Panc1 (cell line): ENCODE measurements around the gene CYGB. TPM values are rescaled to one million over a fixed set of nuclear protein-coding genes. Genes with fewer than 3 reads are reported as not detected.

Experiments used
- ATAC-seq: fragments of 200-7000 bp; cut with Tn5 transposase; 2 replicates; pipeline ENCODE4 v1.9.1; 2020; ENCODE audit warnings: mild to moderate bottlenecking, moderate library complexity
- BruUV-seq: library from RNA; stranded (reverse); fragments of 400-500 nt; replicated peaks from 2 replicates; lab custom pipeline; 2021; lab: Mats Ljungman, UMichigan
- CTCF ChIA-PET: fragments of 300-600 bp; sonication (Branson Sonifier 250); formaldehyde crosslinking; loops from one replicate; lab custom pipeline; 2022; ENCODE audit warnings: antibody characterized with exemption; lab: Charles Lee
- POLR2A ChIA-PET: fragments of 300-600 bp; sonication (Branson Sonifier 250); formaldehyde crosslinking; loops from one replicate; lab custom pipeline; 2022; ENCODE audit warnings: antibody characterized with exemption; lab: Charles Lee
- DNase-seq: peaks from one replicate; pipeline ENCODE4 v3.0.0-alpha.2; 2010; ENCODE audit warnings: low read depth, low spot score
- H3K27ac ChIP-seq: 2 replicates; pipeline ENCODE4 v1.5.1; 2011; ENCODE audit warnings: mild to moderate bottlenecking, low read length, inconsistent platforms
- H3K27me3 ChIP-seq: fragments of 200-500 bp; sonication (Bioruptor generic); 2 replicates; pipeline ENCODE4 v1.6.0; 2014; ENCODE audit warnings: low read length, inconsistent platforms; ENCODE audit not compliant: control insufficient read depth, insufficient read depth
- H3K36me3 ChIP-seq: fragments of 200-500 bp; sonication (Bioruptor generic); 2 replicates; pipeline ENCODE4 v1.5.1; 2014; ENCODE audit warnings: inconsistent platforms, mild to moderate bottlenecking, low read length, moderate library complexity; ENCODE audit not compliant: control insufficient read depth, insufficient read depth
- H3K4me1 ChIP-seq: 2 replicates; pipeline ENCODE4 v1.5.1; 2011; ENCODE audit warnings: inconsistent platforms, mild to moderate bottlenecking, low read length, moderate library complexity; ENCODE audit not compliant: control insufficient read depth, insufficient read depth
- H3K4me3 ChIP-seq, 2 experiments: 2 replicates each; pipeline ENCODE4 v1.5.1; 2011 to 2012; ENCODE audit warnings: low read depth in 2 of 2, low read length in 2 of 2, mild to moderate bottlenecking in 2 of 2, inconsistent platforms in 1 of 2, moderate library complexity in 1 of 2
- H3K9me3 ChIP-seq: fragments of 200-500 bp; sonication (Bioruptor generic); 2 replicates; pipeline ENCODE4 v1.5.1; 2014; ENCODE audit warnings: low read depth, mild to moderate bottlenecking, inconsistent platforms, low read length, moderate library complexity; ENCODE audit not compliant: control insufficient read depth, insufficient read depth
- CTCF ChIP-seq: fragments of 450-650 bp; IDR thresholded peaks from 2 replicates; pipeline ENCODE4 v1.5.1; 2017; ENCODE audit warnings: mild to moderate bottlenecking
- POLR2AphosphoS5 ChIP-seq: IDR thresholded peaks from 2 replicates; pipeline ENCODE4 v1.6.1; 2012; ENCODE audit warnings: mild to moderate bottlenecking, low read depth, low read length, moderate library complexity
- REST ChIP-seq, 2 experiments: IDR thresholded peaks; 2 replicates each; pipeline ENCODE4 v1.6.1; 2011 to 2012; ENCODE audit warnings: low read depth in 2 of 2, control low read depth in 1 of 2, low read length in 1 of 2, mild to moderate bottlenecking in 1 of 2, moderate library complexity in 1 of 2; ENCODE audit not compliant: insufficient read depth in 1 of 2
- SIN3A ChIP-seq: IDR thresholded peaks from 2 replicates; pipeline ENCODE4 v1.6.1; 2012; ENCODE audit warnings: low read depth, mild to moderate bottlenecking, low read length, moderate library complexity, borderline replicate concordance; ENCODE audit not compliant: insufficient read depth
- TCF7L2 ChIP-seq: IDR thresholded peaks from 2 replicates; pipeline ENCODE4 v1.6.1; 2011; ENCODE audit warnings: mild to moderate bottlenecking, low read depth, low read length, inconsistent platforms
- in situ Hi-C: cut with HindIII; loops from 2 replicates; pipeline ENCODE4 v1.10.0; 2016; ENCODE audit warnings: low sequenced_read_pairs, low pct_unique_long_range_greater_than_20kb
- intact Hi-C: fragments of 100-400 bp; cut with micrococcal nuclease; formaldehyde crosslinking; loops from one replicate; pipeline ENCODE4 v1.10.0; 2022; ENCODE audit not compliant: unreplicated experiment
- total RNA-seq: library from RNA; stranded (reverse); gene quantifications from one replicate; pipeline ENCODE4 v1.2.1, GENCODE V29; 2021; ENCODE audit not compliant: unreplicated experiment

Gene CYGB
- total RNA-seq, 1 experiment from 2014 or later, result 6.0 TPM

DNA sequence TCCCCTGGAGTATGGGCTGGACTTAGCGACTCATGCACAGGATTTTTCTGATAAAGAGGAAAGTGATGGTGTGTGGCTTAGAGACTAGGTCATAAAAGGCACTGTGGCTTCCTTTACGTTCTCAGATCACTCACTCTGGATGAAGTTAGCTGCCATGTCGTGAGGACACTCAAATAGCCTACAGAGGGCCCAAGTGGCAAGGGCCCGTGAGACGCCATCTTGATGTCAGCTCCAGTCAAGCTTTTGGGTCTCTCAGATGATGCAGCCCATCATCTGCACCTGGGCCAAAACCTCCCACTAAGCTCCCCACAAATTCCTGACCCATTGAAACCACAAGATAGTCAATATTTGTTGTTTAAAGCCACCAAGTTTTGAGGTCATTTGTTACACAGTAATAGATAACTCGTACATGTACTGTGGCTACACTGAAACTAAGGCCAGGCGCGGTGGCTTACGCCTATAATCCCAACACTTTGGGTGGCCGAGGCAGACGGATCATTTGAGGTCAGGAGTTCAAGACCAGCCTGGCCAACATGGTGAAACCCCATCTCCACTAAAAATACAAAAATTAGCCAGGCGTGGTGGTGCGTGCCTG is 33.5 kb upstream of the CYGB start:
- peak overlapping the region; percentile 85 for H3K27ac ChIP-seq
- no peaks in the 10 kb centered on the region for H3K36me3 ChIP-seq
- peaks cover 42% of the 10 kb centered on the region for H3K4me1 ChIP-seq
- intact Hi-C loops (no loop called here), in situ Hi-C loops (no loop called here)
- POLR2A ChIA-PET, result interaction anchor here (0.5 to 1.1 kb wide), 2 partner anchors 73 to 104 kb away, joined by 3 to 7 read pairs; no protein-coding TSS in a partner anchor
- no peak overlapping the region for H3K4me3 ChIP-seq
- H3K27me3 ChIP-seq, result no peaks in the 10 kb centered on the region
- ATAC-seq (no peak), DNase-seq (no peak)
- BruUV-seq, result no TSS peak
- TF ChIP-seq TCF7L2 (no peak), POLR2AphosphoS5 (no peak), SIN3A (no peak), REST (IDR thresholded peaks at IDR 0.05; ENCODE audit: insufficient read depth in 1 of 2, low read depth in 2 of 2, low read length in 1 of 2) (no peak), CTCF (no peak)
- CTCF ChIA-PET, result no interaction called here
- no peaks in the 10 kb centered on the region for H3K9me3 ChIP-seq

- ChIA-PET CTCF (no interaction called here), POLR2A (no interaction called here)
- DNase-seq, result no peak
- H3K4me1 ChIP-seq, result peaks cover 48% of the 10 kb centered on the region
- H3K4me3 ChIP-seq, result no peak overlapping the region
- BruUV-seq, result no TSS peak
- H3K27me3 ChIP-seq, result no peaks in the 10 kb centered on the region
- TF ChIP-seq TCF7L2, result no peak
- no peak for TF ChIP-seq POLR2AphosphoS5
- TF ChIP-seq REST (IDR thresholded peaks at IDR 0.05; ENCODE audit: insufficient read depth in 1 of 2, low read depth in 2 of 2, low read length in 1 of 2), result no peak
- no peak for TF ChIP-seq CTCF
- TF ChIP-seq SIN3A, result no peak
- in situ Hi-C loops, result no loop called here
- no peaks in the 10 kb centered on the region for H3K9me3 ChIP-seq
- ATAC-seq, result no peak
- H3K27ac ChIP-seq, result peak overlapping the region; percentile 85
- intact Hi-C loops, result no loop called here
- no peaks in the 10 kb centered on the region; the same call in 1 of the 2 replicates for H3K36me3 ChIP-seq
Observed at GRCh38 chr17:76570457-76570856, 32.9 kb upstream of the CYGB start.
